ENCODE data around the gene PRKCE.

- TF ChIP-seq CTCF (conservative IDR thresholded peaks at IDR 0.05; ENCODE audit: low read length) (no peak), EZH2phosphoT487 (IDR thresholded peaks at IDR 0.05; ENCODE audit: borderline replicate concordance, low read depth, low read length) (no peak)
Observed at GRCh38 chr2:45712570-45712969, 61.1 kb downstream of the PRKCE start.

Data from OCI-LY7 (cell line).